NT2/D1 (cell line): ENCODE measurements around the gene MTFR1L.

Source experiments
- SUZ12 ChIP-seq: IDR thresholded peaks from 2 replicates; pipeline ENCODE4 v1.6.1; 2011; ENCODE audit not compliant: insufficient read length, insufficient read depth; ENCODE audit errors: extremely low read depth
- YY1 ChIP-seq: IDR thresholded peaks from 2 replicates; pipeline ENCODE4 v1.6.1; 2011; ENCODE audit not compliant: insufficient read length, insufficient read depth
- ZNF274 ChIP-seq: IDR thresholded peaks from 2 replicates; pipeline ENCODE4 v1.6.1; 2011; ENCODE audit warnings: mild to moderate bottlenecking, low read depth, low read length

GRCh38 chr1:25818569-25818968 is 1.2 kb upstream of the MTFR1L start:
- TF ChIP-seq SUZ12 (no peak), YY1 (no peak), ZNF274 (no peak)
